Esophagus muscularis mucosa (tissue), 3 donors: ENCODE results near the gene PLCG2.

Experiments used
- CTCF ChIP-seq, 3 experiments: fragments of 200-600 bp in 2 of 3; fragments of 450-650 bp in 1 of 3; sonication (generic) in 2 of 3; IDR thresholded peaks; one replicate each; pipeline ENCODE4 v1.5.1; 2017 to 2019; ENCODE audit warnings: antibody characterized with exemption in 3 of 3, mild to moderate bottlenecking in 2 of 3, moderate library complexity in 1 of 3
- POLR2A ChIP-seq: fragments of 450-650 bp; IDR thresholded peaks from one replicate; pipeline ENCODE4 v1.6.1; 2017; ENCODE audit warnings: antibody characterized with exemption, moderate library complexity, mild to moderate bottlenecking, low read depth

- no peak for TF ChIP-seq CTCF (IDR thresholded peaks at IDR 0.05)
- TF ChIP-seq POLR2A, result no peak
These were observed 16.1 kb downstream of the PLCG2 start for GRCh38 chr16:81795193-81795592.
